GM18867 (cell line): Measurements from ENCODE around the gene BOD1.

Experiments used
- ATAC-seq: cut with Tn5 transposase; IDR thresholded peaks from one replicate; pipeline ENCODE4 v1.9.1; 2021; ENCODE audit warnings: mild to moderate bottlenecking, moderate library complexity; ENCODE audit not compliant: unreplicated experiment

BOD1 gene

DNA sequence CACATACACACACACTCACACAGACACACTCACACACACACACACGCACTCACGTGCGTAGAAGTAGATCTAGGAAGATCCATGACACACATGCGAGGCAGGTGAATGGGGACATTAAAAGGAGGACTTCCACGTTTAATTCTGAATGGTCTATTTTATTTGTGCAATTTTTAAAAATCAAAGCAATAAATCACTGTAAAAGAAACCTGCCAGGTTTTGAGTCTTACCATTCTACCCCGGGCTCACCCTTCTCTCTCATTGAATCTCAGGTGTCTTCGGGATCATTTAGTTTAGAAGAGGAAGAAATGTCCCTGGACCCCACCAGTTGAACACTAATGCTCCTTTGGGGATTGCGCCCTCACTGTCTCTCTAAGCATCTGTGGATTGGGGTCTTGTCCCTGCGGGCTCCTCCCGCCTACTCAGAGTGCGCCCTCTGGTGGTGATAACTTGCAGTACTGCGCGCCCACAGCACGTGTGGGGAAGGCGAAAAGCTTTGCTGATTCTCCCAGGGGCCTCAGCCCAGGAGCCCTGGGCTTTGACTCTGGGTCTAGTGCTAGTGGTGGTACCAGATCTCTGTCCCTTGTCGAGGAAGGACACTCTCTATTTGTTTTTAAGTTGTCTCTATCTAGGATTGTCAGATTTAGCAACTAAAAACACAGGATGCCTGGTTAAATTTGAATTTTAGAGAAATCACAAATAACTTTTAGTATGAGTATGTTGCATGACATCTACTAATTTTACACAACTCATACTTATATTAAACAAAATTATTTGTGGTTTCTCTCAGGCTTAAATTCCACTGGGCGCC, 34.8 kb downstream of the BOD1 start:
- ATAC-seq, result no peak

DNA sequence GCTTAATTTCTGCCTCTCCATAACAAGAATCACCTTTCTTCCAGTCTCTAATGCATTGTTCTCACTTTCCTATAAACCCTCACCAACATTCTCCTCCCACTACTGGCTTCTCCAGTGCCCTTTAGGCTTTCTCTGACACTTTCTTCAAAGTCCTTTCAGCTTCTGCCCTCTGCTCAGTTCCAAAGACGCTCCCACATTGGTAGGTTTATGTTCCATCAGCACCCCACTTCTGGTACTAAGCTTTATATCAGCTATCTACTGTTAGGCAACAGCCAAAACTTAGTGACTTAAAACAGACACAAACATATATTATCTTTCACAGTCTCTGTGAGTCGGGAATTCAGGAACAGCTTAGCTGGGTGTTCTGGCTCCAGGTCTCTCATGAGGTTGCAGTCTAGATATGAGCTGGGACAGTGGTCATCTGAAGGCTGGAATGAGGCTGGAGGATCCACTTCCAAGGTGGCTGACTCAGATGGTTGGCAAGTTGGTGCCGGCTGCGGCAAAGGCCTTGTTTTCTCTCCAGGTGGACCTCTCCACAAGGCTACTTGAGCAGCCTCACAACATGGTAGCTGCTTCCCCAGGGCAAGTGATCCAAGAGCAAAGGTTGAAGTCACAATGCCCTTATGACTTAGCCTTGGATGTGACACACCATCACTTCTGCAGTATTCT, 37.4 kb downstream of the BOD1 start:
- no peak for ATAC-seq

DNA sequence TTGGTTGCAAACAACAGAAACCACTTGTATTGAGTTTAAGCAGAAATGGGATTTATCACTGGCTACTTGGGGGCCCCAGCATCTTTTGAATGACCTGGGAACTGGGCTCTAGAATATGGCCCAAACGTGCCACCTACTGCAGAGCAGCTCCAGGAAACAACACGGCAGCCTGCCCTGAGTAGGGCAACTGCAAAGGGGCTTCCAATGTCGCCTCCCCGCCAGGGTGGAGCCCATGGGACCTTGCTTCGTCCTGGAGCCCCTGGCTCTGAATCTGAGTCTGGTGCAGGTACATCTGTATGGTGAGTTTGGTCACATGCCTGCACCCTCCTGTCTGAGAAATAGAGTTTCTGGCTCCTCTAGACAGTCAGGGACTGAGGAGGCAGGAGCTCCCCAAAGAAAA, 38.6 kb downstream of the BOD1 start:
- no peak for ATAC-seq

DNA sequence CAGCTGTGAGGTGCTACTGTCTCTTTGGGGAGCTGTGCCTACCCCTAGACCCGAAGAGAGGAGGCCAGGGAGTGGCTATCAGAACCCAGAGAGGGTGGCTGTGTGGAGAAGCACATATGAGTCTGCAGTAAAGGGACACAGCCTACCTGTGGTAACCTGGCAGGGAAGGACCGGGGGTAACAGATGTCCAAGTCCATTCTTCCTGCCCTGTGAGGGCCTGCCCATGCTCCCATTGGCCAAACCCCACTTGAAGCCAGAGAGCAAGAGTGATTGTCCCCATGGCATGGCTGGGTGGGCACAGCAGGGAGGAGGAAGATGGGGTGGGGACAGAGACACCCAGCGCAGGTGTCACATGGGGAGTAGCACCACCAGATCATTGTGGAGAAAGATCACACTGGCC, 39.3 kb downstream of the BOD1 start:
- no peak for ATAC-seq

DNA sequence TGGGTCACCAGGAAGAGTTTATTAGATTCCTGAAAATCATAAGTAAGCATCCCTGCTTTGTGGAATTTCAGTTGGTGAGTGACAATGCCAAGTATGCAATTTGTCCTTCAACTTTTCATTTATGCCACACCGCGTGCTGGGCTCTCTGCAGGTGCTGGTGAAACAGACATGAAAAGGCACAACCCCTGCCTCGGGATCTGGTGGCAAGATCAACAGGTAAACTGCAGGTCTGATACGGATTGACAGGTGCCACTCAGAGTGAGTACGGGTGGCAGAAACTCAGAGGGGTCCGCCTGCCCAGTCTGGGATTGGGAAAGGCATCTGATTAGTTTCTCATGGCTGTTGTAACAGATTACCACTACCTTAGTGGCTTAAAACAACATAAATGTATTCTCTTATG, 40.5 kb downstream of the BOD1 start:
- ATAC-seq, result no peak

DNA sequence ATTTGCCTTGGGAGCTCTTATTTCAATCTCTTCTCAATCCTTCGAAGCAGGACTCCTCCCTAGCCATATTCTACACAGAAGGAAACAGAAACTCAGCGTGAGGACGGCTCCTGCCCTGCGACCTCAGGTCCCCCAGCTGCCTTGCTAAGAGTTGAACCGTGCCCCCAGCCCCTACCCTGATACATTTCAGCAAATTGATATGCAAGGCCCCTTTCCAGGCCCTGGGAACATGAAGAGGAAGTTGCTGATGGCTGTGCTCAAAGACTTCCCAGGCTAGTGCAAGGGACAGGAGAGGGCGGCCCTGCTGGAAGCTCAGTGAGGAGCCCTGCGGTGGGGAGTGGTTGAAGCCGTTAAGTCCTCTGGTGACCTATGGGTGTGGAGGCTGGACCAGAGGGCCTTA, 41.5 kb downstream of the BOD1 start:
- ATAC-seq, result no peak

DNA sequence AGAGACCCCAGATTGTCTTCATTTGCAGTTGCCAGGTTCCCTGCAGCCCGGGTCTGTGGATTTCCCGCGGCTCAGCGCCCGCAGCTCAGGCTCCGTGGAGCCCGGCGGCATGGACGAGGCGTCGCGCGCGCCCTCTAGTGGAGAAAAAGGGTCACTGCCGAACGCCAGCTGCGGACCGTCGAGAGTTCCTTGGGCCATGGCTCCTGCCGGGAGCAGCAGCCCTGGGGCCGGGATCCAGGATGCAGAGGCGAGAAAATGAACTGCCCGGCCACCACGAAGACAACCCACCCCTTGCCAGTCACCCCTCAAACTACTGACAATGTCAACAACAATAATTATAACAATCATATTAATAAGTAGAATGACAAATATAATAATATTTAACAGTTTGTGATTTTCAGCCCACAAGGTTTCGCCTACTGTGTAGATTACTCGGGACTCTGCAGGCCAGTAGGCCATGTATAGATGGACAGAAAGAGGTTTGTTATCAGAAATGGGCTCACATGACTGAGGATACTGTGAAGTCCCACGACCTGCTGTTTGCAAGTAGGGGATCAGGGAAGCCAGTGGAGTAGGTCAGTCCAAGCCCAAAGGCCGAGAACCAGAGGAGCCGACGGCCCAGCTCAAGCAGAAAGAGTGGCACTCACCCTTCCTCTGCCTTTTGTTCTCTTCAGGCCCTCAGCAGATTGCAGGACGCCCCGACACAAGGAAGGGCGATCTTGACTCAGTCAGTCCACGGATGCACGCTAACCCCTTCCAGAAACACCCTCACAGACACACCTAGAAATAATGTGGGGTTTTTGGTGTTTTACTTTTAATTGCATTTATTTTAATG, 43.1 kb downstream of the BOD1 start:
- peak; percentile 72 for ATAC-seq

DNA sequence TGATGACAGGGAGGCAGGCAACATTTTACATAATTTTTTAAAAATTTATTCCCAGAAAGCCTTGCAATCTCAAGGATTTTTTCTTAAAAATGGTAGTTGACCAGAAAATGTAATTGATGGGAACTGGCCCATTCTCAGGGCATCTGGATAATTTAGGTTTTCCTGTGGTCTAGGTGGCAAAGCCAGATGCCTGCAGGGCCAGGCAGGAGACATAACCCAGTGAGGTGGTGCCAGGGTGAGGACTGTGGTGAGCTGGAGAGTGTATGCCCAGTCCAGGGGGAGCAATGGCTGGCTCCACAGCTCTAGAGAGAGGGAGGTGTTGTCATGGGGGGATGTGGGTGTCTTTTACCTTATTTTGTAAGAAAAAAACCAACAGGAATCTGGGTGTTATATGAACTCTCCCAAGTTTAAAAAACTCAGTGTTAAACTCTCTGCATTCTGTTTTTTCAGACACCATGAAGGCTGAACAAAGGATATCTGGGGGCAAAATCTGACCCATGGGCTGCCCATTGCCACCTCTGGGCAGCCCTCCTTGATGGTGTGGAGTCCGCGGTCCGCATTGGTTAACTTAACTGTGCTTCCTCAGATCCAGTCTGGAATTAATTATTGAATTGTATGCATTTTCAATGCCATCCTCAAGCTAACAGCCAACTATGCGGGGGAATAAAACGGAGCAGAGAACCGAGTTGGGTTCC, 43.9 kb downstream of the BOD1 start:
- peak; percentile 8 for ATAC-seq

DNA sequence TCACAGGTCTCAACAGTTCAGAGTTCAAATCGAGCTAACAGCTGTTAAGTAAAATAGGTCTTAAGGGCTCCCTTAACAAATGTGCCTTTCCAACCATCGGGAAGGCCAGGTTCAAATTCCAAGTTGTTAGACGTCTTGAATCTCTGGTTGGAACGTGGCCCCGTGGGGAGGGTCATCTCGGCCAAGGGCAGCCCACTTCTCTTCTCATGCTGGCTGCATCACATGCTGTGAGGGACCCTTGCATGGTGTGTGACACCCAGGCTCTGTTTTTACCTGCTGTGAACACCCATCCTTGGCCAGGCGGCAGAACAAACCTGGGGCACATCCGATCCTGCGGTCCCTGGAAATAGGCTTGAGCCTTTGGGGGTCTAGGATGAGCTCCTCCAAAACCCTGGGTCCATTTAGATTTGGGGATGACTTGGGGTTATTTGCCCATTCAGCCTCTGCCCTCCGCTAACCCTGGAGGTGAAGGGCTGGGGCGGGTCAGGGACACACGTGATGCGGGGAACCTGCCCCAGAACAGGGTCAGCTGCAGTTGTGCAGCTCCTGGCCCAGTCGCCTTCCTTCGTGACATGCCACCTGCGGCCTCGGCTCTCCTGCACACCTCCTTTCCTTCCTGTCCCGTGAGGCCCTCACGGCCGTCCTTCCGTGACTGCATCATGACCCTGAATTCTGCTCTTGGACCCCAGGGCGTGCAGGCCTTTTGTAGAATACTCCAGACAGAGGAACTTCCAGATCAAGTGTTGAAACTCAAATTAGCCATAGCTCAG, 45.9 kb downstream of the BOD1 start:
- ATAC-seq, result no peak

DNA sequence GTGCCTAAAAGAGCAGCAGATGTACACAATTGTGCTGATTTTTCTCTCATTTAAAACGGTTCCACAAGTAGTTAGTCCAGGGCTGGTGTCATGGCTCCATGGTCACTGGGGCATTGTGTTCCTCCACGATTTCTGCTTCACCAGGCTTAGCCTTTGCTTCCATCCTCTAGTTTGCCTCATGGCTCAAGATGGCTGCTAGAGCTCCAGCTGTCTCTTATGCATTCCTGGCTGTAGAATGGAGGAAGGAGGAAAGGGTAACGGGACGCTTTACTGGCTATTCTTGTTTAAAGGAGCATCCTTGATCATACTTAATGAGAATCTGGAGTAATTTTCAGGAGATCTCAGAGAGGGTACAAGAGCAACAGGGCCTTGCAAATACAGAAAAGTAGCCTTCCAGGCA, 47.7 kb downstream of the BOD1 start:
- no peak for ATAC-seq

DNA sequence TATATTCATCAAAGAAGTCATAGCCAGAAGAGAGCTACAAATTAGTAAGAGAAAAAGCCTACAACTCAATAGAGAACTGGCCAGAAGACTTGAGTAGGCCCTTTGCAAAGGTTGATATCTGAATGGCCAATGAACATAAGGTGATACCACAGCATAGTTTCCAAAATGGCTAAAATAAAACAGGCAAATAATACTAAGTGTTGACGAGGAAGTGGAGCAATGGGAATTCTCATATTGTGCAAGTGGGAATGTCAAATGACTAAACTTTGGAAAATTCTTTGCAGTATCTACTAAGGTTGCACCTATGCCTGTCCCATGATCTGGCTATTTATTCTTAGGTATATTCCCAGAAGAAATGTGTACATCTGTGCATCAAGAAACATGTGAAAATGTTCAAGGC, 48.3 kb downstream of the BOD1 start:
- ATAC-seq, result no peak

DNA sequence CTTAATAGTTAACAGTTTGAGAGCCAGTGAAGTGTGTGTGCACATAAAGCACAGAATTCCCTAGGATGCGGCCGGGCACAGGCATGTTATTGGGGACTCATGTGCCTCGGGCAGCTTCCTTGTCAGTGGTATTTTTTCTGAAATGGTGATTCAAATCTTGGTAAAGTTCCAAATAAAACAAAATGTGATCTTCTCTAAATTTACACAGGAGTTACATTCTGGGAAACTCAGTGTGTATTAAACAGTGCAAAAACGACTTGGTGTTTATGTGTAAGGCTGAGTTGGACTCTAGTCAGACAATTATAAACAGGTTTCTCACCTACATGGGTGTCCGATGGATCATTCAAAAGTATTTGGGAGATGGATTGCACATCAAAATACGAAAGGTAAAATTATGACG, 48.9 kb downstream of the BOD1 start:
- no peak for ATAC-seq

DNA sequence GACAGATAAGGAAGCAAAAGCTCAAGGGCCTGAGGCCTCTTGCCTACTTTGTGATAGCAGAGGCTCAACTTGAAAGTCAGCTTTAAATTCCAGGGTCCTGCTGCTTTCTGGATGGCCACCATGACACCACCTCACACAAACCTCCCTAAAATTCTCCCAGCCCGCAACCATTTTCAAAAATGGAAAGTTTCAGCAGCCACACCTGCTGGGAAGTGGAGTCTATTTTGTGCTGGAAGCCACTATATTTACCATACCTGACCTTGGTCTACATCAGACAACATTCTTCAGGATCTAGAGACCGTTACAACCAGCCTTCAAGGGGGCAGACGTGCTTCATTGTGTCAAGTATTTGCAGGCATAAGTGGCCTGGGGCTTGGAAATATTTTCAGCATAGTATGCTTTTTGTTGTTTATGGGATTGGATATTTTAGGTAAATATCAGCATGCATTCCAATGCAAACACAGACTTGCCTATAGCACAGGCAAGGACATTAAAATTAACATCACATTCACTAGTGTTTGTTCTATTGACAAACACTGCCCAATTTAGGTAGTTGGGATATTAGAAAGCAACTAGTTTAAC, 50.9 kb downstream of the BOD1 start:
- ATAC-seq, result no peak

DNA sequence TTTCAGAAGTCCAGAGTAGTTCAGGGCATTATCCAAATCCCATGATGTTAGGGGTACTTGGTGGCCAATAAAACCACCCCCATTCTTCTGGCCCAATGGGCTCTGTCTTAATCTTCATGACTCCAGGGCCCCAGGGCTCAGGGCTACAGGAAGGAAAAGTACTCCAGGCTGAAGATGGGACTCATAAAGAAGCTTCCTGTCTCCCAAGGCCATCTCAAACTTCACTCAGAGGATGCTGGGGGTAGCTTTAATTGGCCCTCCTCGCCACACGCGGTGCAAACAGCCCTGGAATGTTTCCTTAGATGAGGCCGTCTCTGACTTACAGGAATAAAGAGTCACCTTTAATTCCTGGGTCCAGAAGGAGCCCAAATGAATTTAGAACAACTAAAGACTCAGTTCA, 52.3 kb downstream of the BOD1 start:
- ATAC-seq, result no peak

DNA sequence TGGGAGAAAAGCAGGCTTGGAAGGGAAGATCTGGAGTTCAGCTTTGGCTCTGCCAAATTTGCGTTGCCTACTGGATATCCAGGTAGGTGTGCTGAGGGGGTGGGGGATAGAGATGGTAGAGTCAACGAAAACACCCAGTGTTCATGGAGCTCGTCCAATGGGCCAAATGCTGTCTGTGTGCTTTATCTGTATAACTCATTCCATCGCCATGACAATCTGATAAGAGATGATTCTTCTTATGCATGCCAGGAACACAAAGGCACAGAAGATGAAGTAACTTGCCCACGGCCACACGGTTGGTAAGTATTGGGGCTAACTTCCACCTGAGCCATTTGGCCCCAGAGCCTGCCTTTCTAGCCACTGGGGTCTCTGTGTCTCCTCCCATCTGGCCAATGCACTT, 53.2 kb downstream of the BOD1 start:
- no peak for ATAC-seq

DNA sequence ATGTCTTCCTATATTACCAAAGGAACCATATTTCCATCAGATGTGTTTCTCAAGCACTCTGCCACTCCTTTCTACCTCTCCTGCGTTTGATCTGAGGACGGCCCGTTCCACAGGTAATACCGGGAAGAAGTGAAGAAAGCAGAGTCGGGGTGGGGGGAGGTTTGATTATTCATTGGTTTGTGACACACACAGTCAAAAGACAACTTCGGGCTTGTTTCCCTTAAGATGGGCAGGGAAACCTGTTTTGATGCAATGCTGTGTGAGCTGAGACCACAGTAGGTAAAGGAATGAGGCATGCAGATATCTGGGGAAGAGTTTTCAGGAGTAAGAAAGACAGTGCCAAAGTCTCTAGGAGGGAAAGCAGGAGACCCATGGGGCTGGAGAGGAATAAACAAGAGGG, 54.0 kb downstream of the BOD1 start:
- ATAC-seq, result no peak
